BLaER1 (cell line): ENCODE measurements around the gene RAB34.

ENCODE experiments used
- H3K27ac ChIP-seq: shearing (Covaris generic); formaldehyde crosslinking; 2 replicates; pipeline ENCODE4 v1.8.1; 2022
- H3K27me3 ChIP-seq: shearing (Covaris generic); formaldehyde crosslinking; 2 replicates; pipeline ENCODE4 v1.8.1; 2022
- H3K36me3 ChIP-seq: shearing (Covaris generic); formaldehyde crosslinking; 2 replicates; pipeline ENCODE4 v1.8.1; 2022
- H3K4me1 ChIP-seq: shearing (Covaris generic); formaldehyde crosslinking; 2 replicates; pipeline ENCODE4 v1.8.1; 2022
- H3K4me2 ChIP-seq: shearing (Covaris generic); formaldehyde crosslinking; 2 replicates; pipeline ENCODE4 v1.8.1; 2022
- H3K4me3 ChIP-seq: shearing (Covaris generic); formaldehyde crosslinking; 2 replicates; pipeline ENCODE4 v1.8.1; 2022
- H3K9ac ChIP-seq: shearing (Covaris generic); formaldehyde crosslinking; 2 replicates; pipeline ENCODE4 v1.8.1; 2022
- H3K9me3 ChIP-seq: shearing (Covaris generic); formaldehyde crosslinking; 2 replicates; pipeline ENCODE4 v1.8.1; 2022
- H4K20me1 ChIP-seq: shearing (Covaris generic); formaldehyde crosslinking; 2 replicates; pipeline ENCODE4 v1.8.1; 2022
- Cebpa-rat ChIP-seq: shearing (Covaris generic); IDR thresholded peaks from 2 replicates; pipeline ENCODE4 v1.8.1; 2022

RAB34 gene

GRCh38 chr17:28745786-28746411 lies 28.2 kb upstream of the RAB34 start:
- Histone ChIP-seq H3K4me2 (peak overlapping the region; percentile 96), H3K36me3 (peaks cover 48% of the 10 kb centered on the region), H3K4me3 (peak overlapping the region; percentile 86), H3K27ac (peak overlapping the region; percentile 95), H3K9ac (peak overlapping the region; percentile 96), H4K20me1 (peaks cover 64% of the 10 kb centered on the region), H3K27me3 (no peaks in the 10 kb centered on the region), H3K4me1 (peaks cover 60% of the 10 kb centered on the region), H3K9me3 (no peaks in the 10 kb centered on the region)
- no peak for TF ChIP-seq Cebpa-rat

- H3K4me3 ChIP-seq: peak overlapping the region; percentile 86
- no peaks in the 10 kb centered on the region for H3K9me3 ChIP-seq
- peaks cover 61% of the 10 kb centered on the region for H3K4me1 ChIP-seq
- H3K36me3 ChIP-seq: peaks cover 41% of the 10 kb centered on the region
- H3K4me2 ChIP-seq: peak overlapping the region; percentile 96
- peak overlapping the region; percentile 96 for H3K9ac ChIP-seq
- peak overlapping the region; percentile 95 for H3K27ac ChIP-seq
- H3K27me3 ChIP-seq: no peaks in the 10 kb centered on the region
- H4K20me1 ChIP-seq: peaks cover 57% of the 10 kb centered on the region
- no peak for TF ChIP-seq Cebpa-rat
Observed at GRCh38 chr17:28744972-28745785, 27.5 kb upstream of the RAB34 start.

GRCh38 chr17:28744104-28744971 lies 26.7 kb upstream of the RAB34 start:
- Histone ChIP-seq H3K4me3 (peak overlapping the region; percentile 86), H3K9me3 (no peaks in the 10 kb centered on the region), H3K9ac (peak overlapping the region; percentile 96), H3K4me2 (peak overlapping the region; percentile 96), H3K36me3 (peaks cover 35% of the 10 kb centered on the region), H3K4me1 (peaks cover 69% of the 10 kb centered on the region), H4K20me1 (peaks cover 50% of the 10 kb centered on the region), H3K27ac (peak overlapping the region; percentile 95), H3K27me3 (no peaks in the 10 kb centered on the region)
- TF ChIP-seq Cebpa-rat: no peak

GRCh38 chr17:28743243-28744103 lies 25.8 kb upstream of the RAB34 start, which contains the start of gene TRAF4:
TRAF4 (plus strand) TSS chr17:28744011; CDS start chr17:28744113, 102 bp downstream.
- peaks cover 26% of the 10 kb centered on the region for H3K36me3 ChIP-seq

GRCh38 chr17:28741358-28742349 lies 24.0 kb upstream of the RAB34 start:
- Histone ChIP-seq H3K36me3 (peaks cover 8% of the 10 kb centered on the region), H3K9me3 (peaks cover 3% of the 10 kb centered on the region; the same call in 1 of the 2 replicates), H3K4me3 (peak overlapping the region; percentile 52), H4K20me1 (peaks cover 23% of the 10 kb centered on the region), H3K27ac (peak overlapping the region; percentile 95), H3K27me3 (no peaks in the 10 kb centered on the region), H3K9ac (peak overlapping the region; percentile 96), H3K4me1 (peaks cover 79% of the 10 kb centered on the region), H3K4me2 (peak overlapping the region; percentile 96)
- TF ChIP-seq Cebpa-rat: peak; percentile 79

More at GRCh38 chr17:28743243-28744103, 25.8 kb upstream of the RAB34 start, which contains the start of gene TRAF4:
- Histone ChIP-seq H3K9ac (peak within 1 kb of the TSS; percentile 96), H3K4me1 (peaks cover 78% of the 10 kb centered on the region), H3K4me2 (peak within 1 kb of the TSS; percentile 96), H3K27ac (peak within 1 kb of the TSS; percentile 95), H4K20me1 (peaks cover 41% of the 10 kb centered on the region), H3K4me3 (peak within 1 kb of the TSS; percentile 86), H3K27me3 (no peaks in the 10 kb centered on the region), H3K9me3 (no peaks in the 10 kb centered on the region)
- TF ChIP-seq Cebpa-rat: no peak

- Histone ChIP-seq H3K27ac (peak overlapping the region; percentile 95), H3K9ac (peak overlapping the region; percentile 96; the same call in 1 of the 2 replicates), H3K4me1 (peaks cover 69% of the 10 kb centered on the region), H3K9me3 (peaks cover 3% of the 10 kb centered on the region; the same call in 1 of the 2 replicates), H3K4me3 (peak overlapping the region; percentile 52), H4K20me1 (peaks cover 13% of the 10 kb centered on the region), H3K27me3 (no peaks in the 10 kb centered on the region), H3K4me2 (peak overlapping the region; percentile 96), H3K36me3 (no peaks in the 10 kb centered on the region)
- TF ChIP-seq Cebpa-rat: no peak
Observed at GRCh38 chr17:28740406-28741357, 23.0 kb upstream of the RAB34 start.
